H9 (cell line): ENCODE data around the gene GALNT7. TPM values are rescaled to one million over a fixed set of nuclear protein-coding genes. Genes with fewer than 3 reads are reported as not detected.

Source experiments
- DNase-seq: peaks from one replicate; pipeline ENCODE4 v3.0.0-alpha.2; 2017
- H2AFZ ChIP-seq: one replicate; pipeline ENCODE4 v1.6.1; 2013; ENCODE audit warnings: mild to moderate bottlenecking, low read length, control low read depth, moderate library complexity
- H2AK5ac ChIP-seq: 2 replicates; pipeline ENCODE4 v1.6.1; 2013; ENCODE audit warnings: low read length, control low read depth, mixed read lengths; ENCODE audit not compliant: insufficient read length
- H2BK120ac ChIP-seq: one replicate; pipeline ENCODE4 v1.6.1; 2013; ENCODE audit warnings: low read depth, mild to moderate bottlenecking, low read length, control low read depth, inconsistent platforms; ENCODE audit not compliant: poor library complexity, severe bottlenecking
- H2BK12ac ChIP-seq: 2 replicates; pipeline ENCODE4 v1.6.1; 2013; ENCODE audit warnings: low read length, control low read depth, mixed read lengths, low read depth; ENCODE audit not compliant: insufficient read length
- H2BK15ac ChIP-seq: 2 replicates; pipeline ENCODE4 v1.6.1; 2013; ENCODE audit warnings: low read depth, low read length, control low read depth
- H2BK20ac ChIP-seq: one replicate; pipeline ENCODE4 v1.6.1; 2013; ENCODE audit warnings: low read depth, mild to moderate bottlenecking, low read length, control low read depth, inconsistent platforms; ENCODE audit not compliant: poor library complexity, severe bottlenecking
- H2BK5ac ChIP-seq: 2 replicates; pipeline ENCODE4 v1.6.1; 2013; ENCODE audit warnings: low read length, control low read depth, mixed read lengths; ENCODE audit not compliant: insufficient read length
- H3K14ac ChIP-seq: 2 replicates; pipeline ENCODE4 v1.6.1; 2013; ENCODE audit warnings: low read length, control low read depth; ENCODE audit not compliant: insufficient read depth
- H3K18ac ChIP-seq: 2 replicates; pipeline ENCODE4 v1.6.1; 2013; ENCODE audit warnings: low read depth, mild to moderate bottlenecking, mixed read lengths, low read length, control low read depth; ENCODE audit not compliant: insufficient read length
- H3K23ac ChIP-seq: 2 replicates; pipeline ENCODE4 v1.6.1; 2013; ENCODE audit warnings: low read length, control low read depth, mixed read lengths, low read depth; ENCODE audit not compliant: insufficient read length
- H3K23me2 ChIP-seq: 2 replicates; pipeline ENCODE4 v1.6.1; 2013; ENCODE audit warnings: low read depth, mild to moderate bottlenecking, mixed read lengths, low read length, control low read depth; ENCODE audit not compliant: insufficient read length, poor library complexity, severe bottlenecking
- H3K27ac ChIP-seq: 2 replicates; pipeline ENCODE4 v1.5.1; 2013; ENCODE audit warnings: low read length, control low read depth, mixed read lengths, low read depth; ENCODE audit not compliant: insufficient read length
- H3K27me3 ChIP-seq: 2 replicates; pipeline ENCODE4 v1.6.1; 2013; ENCODE audit warnings: low read length, control low read depth, inconsistent platforms; ENCODE audit not compliant: insufficient read depth
- H3K4ac ChIP-seq: 2 replicates; pipeline ENCODE4 v1.6.1; 2013; ENCODE audit warnings: low read depth, mild to moderate bottlenecking, control low read depth, inconsistent platforms, low read length, moderate library complexity
- H3K4me1 ChIP-seq: 2 replicates; pipeline ENCODE4 v1.6.1; 2013; ENCODE audit warnings: low read length, control low read depth, inconsistent platforms; ENCODE audit not compliant: insufficient read depth
- H3K4me2 ChIP-seq: 2 replicates; pipeline ENCODE4 v1.6.1; 2013; ENCODE audit warnings: low read length, control low read depth, mixed read lengths; ENCODE audit not compliant: insufficient read length, insufficient read depth
- H3K56ac ChIP-seq: 2 replicates; pipeline ENCODE4 v1.6.1; 2013; ENCODE audit warnings: low read depth, mild to moderate bottlenecking, mixed read lengths, low read length, control low read depth; ENCODE audit not compliant: insufficient read length
- H3K79me1 ChIP-seq: 2 replicates; pipeline ENCODE4 v1.6.1; 2013; ENCODE audit warnings: low read depth, mild to moderate bottlenecking, moderate library complexity, low read length, control low read depth, inconsistent platforms; ENCODE audit not compliant: insufficient read depth, poor library complexity, severe bottlenecking
- H3K79me2 ChIP-seq: 2 replicates; pipeline ENCODE4 v1.6.1; 2013; ENCODE audit warnings: low read length, control low read depth, inconsistent platforms; ENCODE audit not compliant: insufficient read depth
- H3K9ac ChIP-seq: 2 replicates; pipeline ENCODE4 v1.6.1; 2013; ENCODE audit warnings: low read length, control low read depth, mixed read lengths; ENCODE audit not compliant: insufficient read length; ENCODE audit errors: extremely low read depth
- H3K9me3 ChIP-seq: one replicate; pipeline ENCODE4 v1.6.1; 2013; ENCODE audit warnings: low read depth, low read length, inconsistent platforms; ENCODE audit not compliant: control insufficient read depth
- H3T11ph ChIP-seq: one replicate; pipeline ENCODE4 v1.6.1; 2013; ENCODE audit warnings: mild to moderate bottlenecking, low read length, control low read depth, inconsistent platforms
- H4K20me1 ChIP-seq: one replicate; pipeline ENCODE4 v1.6.1; 2013; ENCODE audit not compliant: control insufficient read depth, insufficient read length, insufficient read depth
- H4K5ac ChIP-seq: 2 replicates; pipeline ENCODE4 v1.6.1; 2013; ENCODE audit warnings: low read depth, mild to moderate bottlenecking, mixed read lengths, low read length, control low read depth; ENCODE audit not compliant: insufficient read length
- H4K8ac ChIP-seq: replicated peaks from 2 replicates; pipeline ENCODE4 v1.6.1; 2013; ENCODE audit warnings: low read length, control low read depth, mixed read lengths, low read depth; ENCODE audit not compliant: insufficient read length
- H4K91ac ChIP-seq: 2 replicates; pipeline ENCODE4 v1.6.1; 2013; ENCODE audit warnings: low read depth, mild to moderate bottlenecking, moderate library complexity, mixed read lengths, low read length, control low read depth; ENCODE audit not compliant: insufficient read length
- H3K27ac Mint-ChIP-seq, 3 experiments: 2 replicates in 2 of 3; 3 replicates in 1 of 3; pipeline ENCODE4 v1.8.0; 2020 to 2021; ENCODE audit warnings: mixed read lengths in 3 of 3, mild to moderate bottlenecking in 1 of 3, moderate library complexity in 1 of 3
- H3K27me3 Mint-ChIP-seq: 2 replicates; pipeline ENCODE4 v1.8.0; 2021; ENCODE audit warnings: low read depth, mild to moderate bottlenecking, moderate library complexity, mixed read lengths
- H3K36me3 Mint-ChIP-seq, 3 experiments: 2 replicates in 2 of 3; 3 replicates in 1 of 3; pipeline ENCODE4 v1.8.0; 2020 to 2021; ENCODE audit warnings: low read depth in 3 of 3, mixed read lengths in 3 of 3; ENCODE audit not compliant: insufficient read depth in 1 of 3
- H3K4me1 Mint-ChIP-seq, 2 experiments: 2 replicates each; pipeline ENCODE4 v1.8.0; 2020; ENCODE audit warnings: mixed read lengths in 2 of 2
- H3K4me3 Mint-ChIP-seq, 2 experiments: 2 replicates in 1 of 2; 3 replicates in 1 of 2; pipeline ENCODE4 v1.8.0; 2020 to 2021; ENCODE audit warnings: mild to moderate bottlenecking in 2 of 2, mixed read lengths in 2 of 2, moderate library complexity in 1 of 2
- H3K9me3 Mint-ChIP-seq, 2 experiments: 2 replicates in 1 of 2; 3 replicates in 1 of 2; pipeline ENCODE4 v1.8.0; 2020; ENCODE audit warnings: mild to moderate bottlenecking in 2 of 2, mixed read lengths in 2 of 2, moderate library complexity in 1 of 2
- CTCF ChIP-seq: fragments of 200-600 bp; sonication (generic); conservative IDR thresholded peaks from 3 replicates; pipeline ENCODE4 v1.8.0; 2021; ENCODE audit warnings: antibody characterized with exemption, mild to moderate bottlenecking
- WGBS: extraction: QIAGEN DNeasy Blood & Tissue Kit; methylation state at CpG from one replicate; pipeline ENCODE4 v1.1.7; 2013; ENCODE audit warnings: missing lambda C conversion rate, low lambda C conversion rate, mixed read lengths; ENCODE audit not compliant: insufficient read length; ENCODE audit errors: extremely low coverage; 5-methylcytosine and 5-hydroxymethylcytosine counted together
- total RNA-seq: library from RNA; stranded (reverse); gene quantifications from 2 replicates; pipeline ENCODE4 v1.2.1, GENCODE V29; 2021

Gene GALNT7
- total RNA-seq, 1 experiment from 2014 or later = 57.3 TPM

GRCh38 chr4:173328236-173328901 lies 159.8 kb downstream of the GALNT7 start:
- no peak overlapping the region for H2BK12ac ChIP-seq
- H3K23me2 ChIP-seq = peaks cover 8% of the 10 kb centered on the region
- no peak overlapping the region for H3K14ac ChIP-seq
- H2BK15ac ChIP-seq = no peak overlapping the region
- no peak overlapping the region for H3K56ac ChIP-seq
- H2BK5ac ChIP-seq = no peak overlapping the region
- H3K9me3 ChIP-seq = no peaks in the 10 kb centered on the region
- no peak overlapping the region for H3K23ac ChIP-seq
- no peak overlapping the region for H2BK20ac ChIP-seq
- no peak overlapping the region for H4K8ac ChIP-seq
- H2AFZ ChIP-seq = no peak overlapping the region
- no peak overlapping the region for H2AK5ac ChIP-seq
- peaks cover 0 to 2% of the 10 kb centered on the region in 2 experiments; a peak in 1 of 5 replicates for H3K9me3 Mint-ChIP-seq
- no peak for TF ChIP-seq CTCF
- H4K20me1 ChIP-seq = no peaks in the 10 kb centered on the region
- H3K4me1 ChIP-seq = no peaks in the 10 kb centered on the region
- no peak overlapping the region for H3K27ac ChIP-seq
- no peak overlapping the region for H3K4me2 ChIP-seq
- H3T11ph ChIP-seq = no peak overlapping the region
- no peak overlapping the region for H2BK120ac ChIP-seq
- no peaks in the 10 kb centered on the region for H3K27me3 Mint-ChIP-seq
- H3K27me3 ChIP-seq = no peaks in the 10 kb centered on the region
- no peak overlapping the region for H4K5ac ChIP-seq
- H3K27ac Mint-ChIP-seq = no peak overlapping the region
- H3K9ac ChIP-seq = no peak overlapping the region
- H3K79me2 ChIP-seq = peaks cover 5% of the 10 kb centered on the region; the same call in 1 of the 2 replicates
- DNase-seq = no peak
- H3K4ac ChIP-seq = no peak overlapping the region
- no peak overlapping the region for H3K18ac ChIP-seq
- no peak overlapping the region for H4K91ac ChIP-seq
- peaks cover 16 to 20% of the 10 kb centered on the region in 2 experiments for H3K4me1 Mint-ChIP-seq
- H3K36me3 Mint-ChIP-seq = peaks cover 28 to 65% (median 53%) of the 10 kb centered on the region in 3 experiments
- H3K4me3 Mint-ChIP-seq = no peak overlapping the region
- no CpG with 5 or more reads among the region's 5 CpGs for WGBS
- no peaks in the 10 kb centered on the region for H3K79me1 ChIP-seq
